ENCODE data around the gene FHIT.

Gene FHIT

GRCh38 chr3:60309539-60310268 is 941.5 kb downstream of the FHIT start:
- no peak for DNase-seq

- peak; percentile 57 for DNase-seq
These were observed 942.4 kb downstream of the FHIT start for GRCh38 chr3:60308808-60309207.

GRCh38 chr3:60307562-60308199 is 943.6 kb downstream of the FHIT start:
- DNase-seq = peak; percentile 18

- DNase-seq = no peak
These were observed 947.1 kb downstream of the FHIT start for GRCh38 chr3:60304112-60304511.

GRCh38 chr3:60303160-60303559 is 948.1 kb downstream of the FHIT start:
- no peak for DNase-seq

- no peak for DNase-seq
These were observed 950.1 kb downstream of the FHIT start for GRCh38 chr3:60301142-60301541.

GRCh38 chr3:60298141-60298540 is 953.1 kb downstream of the FHIT start:
- no peak for DNase-seq

GRCh38 chr3:60294181-60294580 is 957.1 kb downstream of the FHIT start:
- no peak for DNase-seq

- DNase-seq = peak; percentile 77
These were observed 960.1 kb downstream of the FHIT start for GRCh38 chr3:60291115-60291514.

- DNase-seq = no peak
These were observed 961.1 kb downstream of the FHIT start for GRCh38 chr3:60290122-60290492.

GRCh38 chr3:60289341-60290121 is 961.7 kb downstream of the FHIT start:
- DNase-seq = no peak

- DNase-seq = no peak
These were observed 968.4 kb downstream of the FHIT start for GRCh38 chr3:60282866-60283265.

GRCh38 chr3:60281970-60282369 is 969.3 kb downstream of the FHIT start:
- no peak for DNase-seq

GRCh38 chr3:60277361-60277800 is 973.9 kb downstream of the FHIT start:
- no peak for DNase-seq

GRCh38 chr3:60276615-60277014 is 974.6 kb downstream of the FHIT start:
- DNase-seq = no peak

- no peak for DNase-seq
These were observed 976.6 kb downstream of the FHIT start for GRCh38 chr3:60274646-60275045.

GRCh38 chr3:60274098-60274497 is 977.2 kb downstream of the FHIT start:
- no peak for DNase-seq

- no peak for DNase-seq
These were observed 981.4 kb downstream of the FHIT start for GRCh38 chr3:60269829-60270266.

GRCh38 chr3:60269377-60269776 is 981.9 kb downstream of the FHIT start:
- no peak for DNase-seq

- DNase-seq = no peak
These were observed 983.1 kb downstream of the FHIT start for GRCh38 chr3:60268123-60268522.

GRCh38 chr3:60266444-60266843 is 984.8 kb downstream of the FHIT start:
- no peak for DNase-seq

- no peak for DNase-seq
These were observed 988.1 kb downstream of the FHIT start for GRCh38 chr3:60263191-60263590.

GRCh38 chr3:60262546-60262945 is 988.7 kb downstream of the FHIT start:
- no peak for DNase-seq

GRCh38 chr3:60260546-60260945 is 990.7 kb downstream of the FHIT start:
- DNase-seq = no peak
